ENCODE results near the gene CLCNKA.
A peak's percentile ranks its signal among the peaks of the same experiment; 100 is the strongest.
"Not testable (repeated sequence)": the region's sequence is repeated elsewhere in the genome, so short reads cannot be mapped to it uniquely, and the experiment has no call there.

CLCNKA gene

DNA sequence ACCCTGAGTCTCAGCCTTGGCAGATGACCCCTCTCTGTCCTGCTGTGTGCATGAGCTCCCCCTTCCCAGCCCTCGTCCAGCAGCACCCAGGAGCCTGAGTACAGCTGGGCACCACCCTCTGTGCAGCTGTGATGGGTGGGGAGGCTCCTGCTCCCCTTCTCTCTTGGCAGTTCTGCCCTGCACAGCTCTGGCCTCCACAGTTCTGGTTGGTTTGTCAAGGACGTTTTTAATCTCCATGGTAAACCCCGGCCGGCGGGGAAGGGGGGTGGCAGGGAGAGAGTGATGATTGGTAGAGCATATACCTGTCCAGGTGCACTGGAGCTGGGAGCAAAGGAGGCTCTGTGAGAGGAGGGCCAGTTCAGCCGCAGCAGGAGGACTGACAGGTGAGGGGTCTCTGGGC is at the start of gene CLCNKA:
Gene CLCNKA, plus strand, starts transcription at position 356 of the 400 bp plus-strand sequence. CDS start 584 bp downstream, outside the sequence.
- H3K36me3 Mint-ChIP-seq: no peaks in the 10 kb centered on the region

DNA sequence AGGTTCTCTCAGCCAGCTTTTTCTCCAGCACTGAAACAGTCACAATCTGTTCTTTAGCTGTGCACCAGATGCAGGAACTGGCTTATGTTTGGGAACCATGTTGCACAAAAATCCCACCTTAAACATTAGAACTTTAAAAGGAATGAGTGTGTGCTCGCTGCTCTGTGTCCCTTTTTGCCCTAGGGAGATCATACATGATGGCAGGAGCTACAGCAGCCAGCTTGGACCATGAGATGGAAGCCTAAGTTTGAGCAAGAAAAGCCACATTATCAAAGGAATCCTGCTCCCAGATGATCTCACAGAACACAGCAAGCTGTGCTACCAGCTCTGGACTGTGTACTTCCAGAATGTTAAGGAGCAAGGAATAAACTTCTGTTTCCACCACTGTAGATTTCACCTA is 49.4 kb upstream of the CLCNKA start:
- H3K9me3 Mint-ChIP-seq: no peaks in the 10 kb centered on the region
- H3K4me1 Mint-ChIP-seq: peaks cover 39 to 75% of the 10 kb centered on the region in 2 donors
- ATAC-seq (replicated peaks): no peak
- H3K27ac Mint-ChIP-seq: peak overlapping the region; percentile 87
- no peak for DNase-seq
- peaks cover 50 to 64% of the 10 kb centered on the region in 2 donors for H3K36me3 Mint-ChIP-seq
- H3K27me3 Mint-ChIP-seq: no peaks in the 10 kb centered on the region
- no peak overlapping the region for H3K4me3 Mint-ChIP-seq

More for the DNA sequence above, at the start of gene CLCNKA:
- Mint-ChIP-seq H3K9me3 (no peaks in the 10 kb centered on the region), H3K27ac (peak within 1 kb of the TSS; percentile 63), H3K4me1 (peaks cover 2 to 5% of the 10 kb centered on the region in 2 donors), H3K4me3 (no peak within 1 kb of the TSS), H3K27me3 (peaks cover 14 to 32% of the 10 kb centered on the region in 2 donors)
- DNase-seq (no peak), ATAC-seq (replicated peaks) (no peak)

DNA sequence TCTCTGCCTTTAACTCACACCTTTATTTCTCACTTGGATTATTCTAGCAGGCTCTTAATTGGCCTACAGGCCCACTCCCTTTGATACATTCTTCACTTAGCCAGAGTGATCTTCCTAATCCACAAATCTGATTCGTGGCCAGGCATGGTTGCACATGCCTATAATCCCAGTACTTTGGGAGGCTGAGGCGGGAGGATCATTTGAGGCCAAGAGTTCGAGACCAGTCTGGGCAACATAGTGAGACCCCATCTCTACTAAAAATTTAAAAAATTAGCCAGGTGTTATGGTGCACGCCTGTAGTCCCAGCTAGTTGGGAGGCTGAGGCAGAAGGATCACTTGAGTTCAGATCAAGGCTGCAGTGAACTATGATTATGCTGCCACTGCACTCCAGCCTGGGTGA is 48.1 kb upstream of the CLCNKA start:
- H3K9me3 Mint-ChIP-seq: no peaks in the 10 kb centered on the region
- peaks cover 31 to 61% of the 10 kb centered on the region in 2 donors for H3K4me1 Mint-ChIP-seq
- H3K36me3 Mint-ChIP-seq: peaks cover 42 to 50% of the 10 kb centered on the region in 2 donors
- no peak for DNase-seq
- no peak for ATAC-seq (replicated peaks)
- peak overlapping the region in 1 of 2 donors; percentile 11 for H3K4me3 Mint-ChIP-seq
- H3K27me3 Mint-ChIP-seq: no peaks in the 10 kb centered on the region
- H3K27ac Mint-ChIP-seq: peak overlapping the region; percentile 44

GRCh38 chr1:15974855-15975254 is 47.0 kb upstream of the CLCNKA start:
- DNase-seq (peak; percentile 61), ATAC-seq (replicated peaks) (peak; percentile 56 to 66)
- peaks cover 29 to 57% of the 10 kb centered on the region in 2 donors for H3K4me1 Mint-ChIP-seq

DNA sequence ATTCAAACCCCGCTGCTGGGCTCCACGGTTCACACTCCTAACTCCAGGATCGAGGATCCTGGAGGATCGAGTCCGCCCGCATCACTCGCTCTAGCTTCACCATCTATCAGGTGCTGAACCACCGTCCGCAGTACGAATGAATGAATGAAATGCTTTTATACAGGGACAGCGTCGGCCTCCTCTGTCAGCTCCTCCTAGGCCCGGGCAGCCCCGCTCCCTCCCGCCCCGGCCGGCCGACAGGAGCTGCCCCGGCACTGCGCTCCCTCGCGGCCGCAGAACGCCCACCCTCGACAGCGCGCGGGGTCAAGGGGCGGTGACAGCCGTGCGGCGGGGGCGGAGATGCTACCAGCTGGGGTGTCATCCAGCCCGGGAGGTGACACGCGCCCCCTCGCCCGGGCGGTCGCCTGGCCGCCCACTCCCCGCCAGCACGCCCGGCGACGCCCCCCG is 46.5 kb upstream of the CLCNKA start:
- Mint-ChIP-seq H3K27ac (peak overlapping the region; percentile 98), H3K4me1 (peaks cover 27 to 52% of the 10 kb centered on the region in 2 donors), H3K36me3 (peaks cover 30 to 35% of the 10 kb centered on the region in 2 donors), H3K4me3 (peak overlapping the region; percentile 92 to 98), H3K9me3 (no peaks in the 10 kb centered on the region), H3K27me3 (no peaks in the 10 kb centered on the region)
- ATAC-seq (replicated peaks) (peak; percentile 80 to 82), DNase-seq (peak; percentile 86)

More at GRCh38 chr1:15974855-15975254, 47.0 kb upstream of the CLCNKA start:
- Mint-ChIP-seq H3K9me3 (no peaks in the 10 kb centered on the region), H3K36me3 (peaks cover 35 to 40% of the 10 kb centered on the region in 2 donors), H3K27ac (peak overlapping the region; percentile 98), H3K4me3 (peak overlapping the region; percentile 92 to 98), H3K27me3 (no peaks in the 10 kb centered on the region)

- H3K4me3 Mint-ChIP-seq: peak within 1 kb of the TSS; percentile 92 to 98
- ATAC-seq (replicated peaks) (peak; percentile 81 to 89), DNase-seq (peak; percentile 94)
- H3K4me1 Mint-ChIP-seq: peaks cover 27 to 46% of the 10 kb centered on the region in 2 donors
- H3K27ac Mint-ChIP-seq: peak within 1 kb of the TSS; percentile 98
- H3K27me3 Mint-ChIP-seq: no peaks in the 10 kb centered on the region
- no peaks in the 10 kb centered on the region for H3K9me3 Mint-ChIP-seq
- H3K36me3 Mint-ChIP-seq: peaks cover 24 to 29% of the 10 kb centered on the region in 2 donors
Measured at GRCh38 chr1:15975805-15976680, 45.8 kb upstream of the CLCNKA start, which contains the start of gene ZBTB17. Gene ZBTB17 (minus strand): TSS chr1:15976101. CDS start chr1:15948495, 27,606 bp downstream.

GRCh38 chr1:15977947-15978346 is 43.9 kb upstream of the CLCNKA start:
- DNase-seq; H3K27me3 Mint-ChIP-seq; ATAC-seq (replicated peaks); H3K9me3 Mint-ChIP-seq; H3K27ac Mint-ChIP-seq; H3K4me3 Mint-ChIP-seq: not testable (repeated sequence)
- peaks cover 11 to 17% of the 10 kb centered on the region in 2 donors for H3K36me3 Mint-ChIP-seq
- H3K4me1 Mint-ChIP-seq: peaks cover 19 to 37% of the 10 kb centered on the region in 2 donors

DNA sequence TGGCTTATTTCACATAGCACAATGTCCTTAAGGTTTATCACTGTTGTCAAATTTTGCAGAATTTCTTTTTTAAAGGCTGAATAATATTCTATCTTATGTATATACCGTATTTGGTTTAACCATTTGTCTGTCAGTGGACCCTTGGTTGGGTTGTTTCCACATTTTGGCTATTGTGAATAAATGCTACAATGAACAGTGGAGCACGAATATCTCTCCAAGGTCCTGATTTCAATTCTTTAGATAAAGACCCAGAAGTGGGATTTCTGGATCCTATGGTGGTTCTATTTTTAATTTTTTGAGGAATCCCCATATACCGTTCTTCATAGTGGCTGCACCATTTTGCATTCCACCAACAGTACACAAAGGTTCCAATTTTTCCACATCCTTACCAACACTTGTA is 40.2 kb upstream of the CLCNKA start:
- Mint-ChIP-seq H3K27ac (no peak overlapping the region), H3K9me3 (peaks cover 2 to 6% of the 10 kb centered on the region in 2 donors), H3K4me1 (peaks cover 4 to 9% of the 10 kb centered on the region in 2 donors), H3K4me3 (no peak overlapping the region), H3K27me3 (no peaks in the 10 kb centered on the region), H3K36me3 (no peaks in the 10 kb centered on the region)
- DNase-seq: no peak
- no peak for ATAC-seq (replicated peaks)

- Mint-ChIP-seq H3K27me3 (no peaks in the 10 kb centered on the region), H3K27ac (no peak overlapping the region), H3K36me3 (no peaks in the 10 kb centered on the region), H3K4me3 (no peak overlapping the region), H3K9me3 (peaks cover 2 to 6% of the 10 kb centered on the region in 2 donors), H3K4me1 (peaks cover 0 to 6% of the 10 kb centered on the region in 2 donors)
- no peak for DNase-seq
- ATAC-seq (replicated peaks): no peak
Measured at GRCh38 chr1:15983275-15983674, 38.6 kb upstream of the CLCNKA start.

DNA sequence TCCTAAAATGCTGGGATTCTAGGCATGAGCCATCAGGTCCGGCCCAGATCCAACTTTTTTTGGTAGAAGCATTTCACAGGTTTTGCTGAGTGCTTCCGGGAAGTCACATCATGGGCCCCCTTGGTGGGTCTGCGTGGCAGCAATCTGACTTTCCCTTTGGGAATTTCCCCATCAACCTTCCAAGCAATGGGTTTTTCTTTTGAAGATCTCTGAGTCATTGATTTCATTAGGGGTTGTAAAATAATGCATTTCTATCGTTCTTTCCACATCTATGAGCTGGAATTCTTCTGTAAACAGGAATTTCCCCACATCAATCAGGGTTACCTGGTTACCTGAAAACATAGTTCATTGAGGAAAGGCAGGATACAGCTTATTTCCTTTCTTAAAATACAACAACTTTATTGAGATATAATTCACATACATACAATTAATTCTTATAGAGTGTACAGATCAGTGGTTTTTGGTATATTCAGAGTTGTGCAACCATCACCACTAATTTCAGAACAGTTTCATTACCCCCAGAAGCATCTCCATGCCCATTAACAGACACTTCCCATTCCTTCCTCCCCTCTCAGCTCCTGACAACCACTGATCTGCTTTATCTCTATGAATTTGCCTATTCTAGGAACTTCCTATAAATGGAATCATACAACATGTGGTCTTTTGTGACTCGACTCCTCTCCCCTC is 36.1 kb upstream of the CLCNKA start:
- peaks cover 5 to 10% of the 10 kb centered on the region in 2 donors for H3K4me1 Mint-ChIP-seq
- H3K27me3 Mint-ChIP-seq: peaks cover 5 to 17% of the 10 kb centered on the region in 2 donors
- no peaks in the 10 kb centered on the region for H3K36me3 Mint-ChIP-seq
- ATAC-seq (replicated peaks) (no peak), DNase-seq (no peak)
- no peak overlapping the region for H3K27ac Mint-ChIP-seq
- no peak overlapping the region for H3K4me3 Mint-ChIP-seq
- H3K9me3 Mint-ChIP-seq: peaks cover 2 to 6% of the 10 kb centered on the region in 2 donors

DNA sequence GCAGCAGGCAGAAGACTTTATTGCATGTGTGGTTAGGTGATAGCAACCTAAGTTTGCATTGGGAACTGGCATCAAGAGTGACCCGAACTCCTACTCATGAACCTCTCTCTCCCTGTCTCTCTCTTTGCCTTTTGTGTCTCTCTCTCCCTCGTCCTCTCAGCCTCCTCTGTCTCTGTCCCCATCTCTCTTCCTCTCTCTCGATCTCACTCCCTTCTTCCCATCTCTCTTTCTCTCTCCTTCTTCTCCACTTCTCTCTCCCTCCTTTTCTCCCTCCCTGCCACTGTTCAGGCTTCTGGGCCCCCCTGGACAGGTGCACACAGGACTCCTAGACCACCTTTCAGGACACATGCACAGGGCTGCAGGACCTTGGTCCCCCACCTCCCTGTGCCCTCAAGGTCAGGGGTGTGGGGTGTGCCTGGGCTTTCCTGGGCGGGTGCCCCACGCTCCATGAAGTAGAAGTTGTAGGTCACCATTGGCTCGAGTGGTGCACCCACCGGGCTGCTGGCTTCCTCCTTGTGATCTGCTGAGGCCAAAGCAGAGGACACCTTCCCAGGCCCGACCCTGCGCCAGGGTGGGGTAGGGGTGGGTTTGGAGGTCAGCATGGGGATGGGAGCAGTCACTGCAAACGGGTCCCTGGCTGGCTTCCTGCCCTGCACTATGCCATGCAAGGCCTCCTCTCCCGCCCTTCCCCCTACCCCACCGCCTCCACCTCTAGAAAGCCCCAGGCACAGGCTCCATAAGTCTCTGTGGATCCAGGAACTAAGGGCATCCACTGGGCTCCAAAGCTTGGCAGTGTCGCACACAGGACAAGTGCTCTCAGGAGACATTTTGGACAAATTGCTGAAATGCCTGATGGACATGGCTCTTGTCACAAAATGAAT is 32.7 kb upstream of the CLCNKA start:
- Mint-ChIP-seq H3K4me3 (no peak overlapping the region), H3K9me3 (no peaks in the 10 kb centered on the region), H3K27ac (no peak overlapping the region), H3K4me1 (peaks cover 6 to 10% of the 10 kb centered on the region in 2 donors), H3K27me3 (peaks cover 5 to 25% of the 10 kb centered on the region in 2 donors), H3K36me3 (no peaks in the 10 kb centered on the region)
- DNase-seq (no peak), ATAC-seq (replicated peaks) (no peak)

DNA sequence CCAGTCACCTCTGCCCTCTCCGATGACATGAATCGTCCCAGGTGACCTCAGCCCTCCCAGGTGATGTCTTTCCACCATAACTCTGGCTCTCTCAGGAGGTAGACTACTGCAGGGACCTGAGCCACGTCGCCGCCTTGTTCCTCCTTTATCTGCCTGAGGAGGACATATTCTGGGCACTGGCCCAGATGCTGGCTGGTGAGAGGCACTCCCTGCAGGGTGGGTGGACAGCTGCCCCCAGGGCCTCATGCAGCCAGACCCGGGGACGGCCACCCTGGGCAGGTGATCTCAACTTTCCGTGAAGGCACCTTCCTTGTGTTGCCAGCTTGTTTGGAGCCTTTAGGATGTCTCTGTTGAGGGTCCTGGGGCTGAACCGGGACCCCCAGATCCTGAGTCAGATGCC is 32.1 kb upstream of the CLCNKA start:
- DNase-seq: no peak
- H3K9me3 Mint-ChIP-seq: no peaks in the 10 kb centered on the region
- no peak for ATAC-seq (replicated peaks)
- H3K4me3 Mint-ChIP-seq: no peak overlapping the region
- H3K36me3 Mint-ChIP-seq: no peaks in the 10 kb centered on the region
- peaks cover 5 to 25% of the 10 kb centered on the region in 2 donors for H3K27me3 Mint-ChIP-seq
- H3K4me1 Mint-ChIP-seq: peaks cover 6 to 7% of the 10 kb centered on the region in 2 donors
- H3K27ac Mint-ChIP-seq: no peak overlapping the region

DNA sequence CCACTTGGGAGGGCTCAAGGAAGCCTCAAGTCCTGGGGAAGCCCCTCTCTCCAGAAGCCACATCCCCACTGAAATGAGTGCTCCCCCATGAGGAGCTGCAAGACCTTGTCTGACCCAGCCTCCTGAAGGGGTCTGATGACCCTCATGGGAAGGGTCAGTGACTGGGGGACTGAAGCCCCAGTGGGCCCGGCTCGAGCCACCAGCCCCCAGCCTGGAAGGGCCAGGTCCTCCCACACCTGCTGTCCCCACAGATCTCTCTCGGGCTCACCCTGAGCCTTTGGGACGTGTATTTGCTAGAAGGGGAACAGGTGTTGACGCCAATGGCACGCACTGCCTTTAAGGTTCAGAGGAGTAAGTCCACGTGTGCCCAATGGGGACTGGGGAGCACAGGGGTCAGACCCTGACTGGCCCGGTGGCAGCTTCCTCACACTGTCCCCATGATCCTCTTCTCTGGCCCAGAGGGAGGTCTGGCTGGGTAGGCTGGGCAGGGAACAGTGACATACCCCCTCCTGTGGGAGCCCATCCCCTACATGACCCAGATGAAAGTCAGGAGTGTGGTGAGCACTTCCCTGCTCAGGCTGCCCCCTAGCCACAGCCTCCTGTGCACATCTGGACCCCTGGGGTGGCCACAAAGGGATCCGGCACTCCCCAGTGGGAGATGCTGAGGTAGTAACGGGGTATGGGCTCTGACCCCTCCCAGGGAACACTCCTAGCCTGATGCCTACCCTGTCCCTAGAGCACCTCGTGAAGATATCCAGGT is 30.2 kb upstream of the CLCNKA start:
- Mint-ChIP-seq H3K9me3 (no peaks in the 10 kb centered on the region), H3K4me3 (no peak overlapping the region), H3K36me3 (no peaks in the 10 kb centered on the region), H3K27ac (peak overlapping the region; percentile 56), H3K4me1 (peaks cover 5 to 6% of the 10 kb centered on the region in 2 donors), H3K27me3 (peaks cover 5 to 25% of the 10 kb centered on the region in 2 donors)
- ATAC-seq (replicated peaks): no peak
- no peak for DNase-seq
